HG03342 (cell line): ENCODE results near the gene RIC1.
"Not testable (repeated sequence)": the region's sequence is repeated elsewhere in the genome, so short reads cannot be mapped to it uniquely, and the experiment has no call there.

ENCODE experiments used
- ATAC-seq: cut with Tn5 transposase; IDR thresholded peaks from one replicate; pipeline ENCODE4 v1.9.1; 2021; ENCODE audit warnings: mild to moderate bottlenecking, moderate library complexity; ENCODE audit not compliant: unreplicated experiment

Gene RIC1

GRCh38 chr9:5783982-5784381, 155.1 kb downstream of the RIC1 start:
- ATAC-seq: no peak

- no peak for ATAC-seq
Measured at GRCh38 chr9:5784526-5785315, 155.8 kb downstream of the RIC1 start.

- ATAC-seq: no peak
Measured at GRCh38 chr9:5786370-5787127, 157.6 kb downstream of the RIC1 start.

- no peak for ATAC-seq
Measured at GRCh38 chr9:5787220-5787619, 158.3 kb downstream of the RIC1 start.

GRCh38 chr9:5787759-5788302, 158.9 kb downstream of the RIC1 start:
- ATAC-seq: no peak

GRCh38 chr9:5789489-5789888, 160.6 kb downstream of the RIC1 start:
- ATAC-seq: no peak

- no peak for ATAC-seq
Measured at GRCh38 chr9:5790923-5791322, 162.0 kb downstream of the RIC1 start.

GRCh38 chr9:5791870-5792269, 163.0 kb downstream of the RIC1 start:
- ATAC-seq: no peak

- no peak for ATAC-seq
Measured at GRCh38 chr9:5793812-5794211, 164.9 kb downstream of the RIC1 start.

- ATAC-seq: no peak
Measured at GRCh38 chr9:5796298-5796697, 167.4 kb downstream of the RIC1 start.

GRCh38 chr9:5798581-5798980, 169.7 kb downstream of the RIC1 start:
- no peak for ATAC-seq

GRCh38 chr9:5799314-5799713, 170.4 kb downstream of the RIC1 start:
- no peak for ATAC-seq

GRCh38 chr9:5800378-5800777, 171.5 kb downstream of the RIC1 start:
- not testable (repeated sequence) for ATAC-seq

- ATAC-seq: no peak
Measured at GRCh38 chr9:5800969-5801738, 172.2 kb downstream of the RIC1 start.

- ATAC-seq: no peak
Measured at GRCh38 chr9:5801739-5802113, 172.8 kb downstream of the RIC1 start.

- no peak for ATAC-seq
Measured at GRCh38 chr9:5805478-5805877, 176.6 kb downstream of the RIC1 start.

- no peak for ATAC-seq
Measured at GRCh38 chr9:5811751-5812150, 182.8 kb downstream of the RIC1 start.

GRCh38 chr9:5813824-5814223, 184.9 kb downstream of the RIC1 start:
- no peak for ATAC-seq

- no peak for ATAC-seq
Measured at GRCh38 chr9:5815461-5815860, 186.6 kb downstream of the RIC1 start.

GRCh38 chr9:5817862-5818261, 189.0 kb downstream of the RIC1 start:
- ATAC-seq: no peak

- ATAC-seq: no peak
Measured at GRCh38 chr9:5818424-5819142, 189.7 kb downstream of the RIC1 start.
